DMS79 (cell line): Measurements from ENCODE around the gene HBS1L.

ENCODE experiments used
- DNase-seq: peaks from one replicate; lab custom pipeline; 2025; lab: John Stamatoyannopoulos, UW

HBS1L gene

DNA sequence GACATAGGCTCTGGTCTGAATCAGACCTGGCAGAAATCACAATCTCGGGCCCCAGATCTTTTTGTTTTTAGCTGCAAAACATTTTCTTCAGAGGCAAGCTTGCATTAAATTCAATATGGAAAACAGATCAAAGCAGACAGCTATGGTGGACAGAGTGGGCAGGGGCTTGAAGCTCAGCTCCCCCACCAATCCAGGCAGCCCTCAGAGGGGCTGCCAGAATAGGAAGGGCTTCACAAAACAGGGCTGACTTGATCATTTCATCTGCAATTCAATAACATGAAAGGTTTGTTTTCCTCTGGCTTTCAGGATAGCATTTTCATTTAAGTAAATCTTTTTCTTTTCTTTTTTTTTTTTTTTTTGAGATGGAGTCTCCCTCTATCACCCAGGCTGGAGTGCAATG is 55.5 kb downstream of the HBS1L start:
- no peak for DNase-seq

DNA sequence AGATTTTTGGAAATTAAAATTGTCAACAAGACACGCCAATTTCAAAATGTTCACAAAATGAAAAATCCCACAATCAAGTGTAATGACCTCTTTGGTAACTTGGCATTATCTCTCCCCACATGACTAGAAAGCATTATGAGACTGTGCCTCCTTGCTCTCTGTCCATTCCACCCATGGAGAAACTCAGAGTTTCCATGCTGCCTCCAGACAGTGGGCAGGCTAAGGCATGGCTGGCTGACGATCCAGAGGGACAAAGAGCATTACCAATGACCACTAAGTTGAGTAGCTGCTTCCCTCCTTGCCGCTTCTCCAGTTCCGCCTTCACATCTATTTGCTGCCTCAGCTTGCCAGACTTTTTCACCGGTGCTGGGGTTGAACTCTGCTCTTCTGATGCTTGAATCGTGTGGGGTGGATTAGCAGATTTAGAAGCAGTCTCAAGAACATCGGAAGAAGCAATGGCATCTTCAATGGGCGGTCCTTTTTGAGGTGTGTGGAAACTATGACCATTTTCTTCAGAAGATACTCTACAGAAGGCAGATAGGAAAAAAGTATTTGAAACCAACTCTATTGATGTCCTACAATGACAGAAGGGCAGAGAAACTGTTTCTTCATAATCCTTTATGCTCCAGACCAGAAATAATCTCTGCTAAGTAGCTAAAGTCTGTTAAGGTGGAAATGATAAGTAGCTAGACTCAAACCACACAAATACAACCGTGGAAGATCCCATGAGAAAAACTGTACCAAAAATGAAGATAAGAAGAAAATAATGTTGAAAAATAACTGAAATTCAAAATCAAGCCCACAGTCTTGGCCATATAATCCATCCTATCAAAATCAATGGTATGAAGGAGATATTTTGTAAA is 57.3 kb downstream of the HBS1L start:
- DNase-seq: no peak

DNA sequence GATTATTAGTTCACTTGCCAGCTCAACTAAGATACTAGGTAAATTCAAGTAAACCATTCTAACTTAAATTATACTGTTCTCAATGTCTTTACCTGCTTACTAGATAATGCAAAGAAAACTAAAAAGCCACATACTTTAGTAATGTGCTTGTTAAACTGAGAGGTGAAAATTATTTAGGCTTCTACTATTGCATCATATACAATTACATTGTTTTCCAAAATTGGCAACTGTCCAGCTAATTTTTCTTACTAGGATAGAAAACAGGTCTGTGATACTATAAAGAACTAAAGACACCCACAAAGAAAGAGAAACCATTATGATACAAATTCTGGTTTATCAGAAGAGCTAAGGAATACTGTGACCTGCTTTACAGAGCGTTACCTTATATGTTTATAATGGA is 59.1 kb downstream of the HBS1L start:
- no peak for DNase-seq

DNA sequence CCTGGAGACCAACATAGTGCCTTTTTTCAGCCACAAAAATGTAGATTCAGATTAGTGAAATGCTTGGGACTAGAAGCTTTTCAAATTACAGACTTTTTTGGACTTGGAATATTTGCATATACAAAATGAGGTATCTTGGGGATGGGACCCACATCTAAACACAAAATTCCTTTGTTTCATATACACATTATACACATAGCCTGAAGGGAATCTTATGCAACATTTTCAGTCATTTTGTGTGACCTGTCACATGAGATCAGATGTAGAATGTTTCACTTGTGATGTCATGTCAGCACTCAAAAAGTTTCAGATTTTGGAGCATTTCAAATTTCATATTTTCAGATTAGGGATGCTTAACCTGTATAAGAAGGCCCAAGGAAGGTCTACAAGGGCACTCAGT is 60.2 kb downstream of the HBS1L start:
- DNase-seq: no peak

DNA sequence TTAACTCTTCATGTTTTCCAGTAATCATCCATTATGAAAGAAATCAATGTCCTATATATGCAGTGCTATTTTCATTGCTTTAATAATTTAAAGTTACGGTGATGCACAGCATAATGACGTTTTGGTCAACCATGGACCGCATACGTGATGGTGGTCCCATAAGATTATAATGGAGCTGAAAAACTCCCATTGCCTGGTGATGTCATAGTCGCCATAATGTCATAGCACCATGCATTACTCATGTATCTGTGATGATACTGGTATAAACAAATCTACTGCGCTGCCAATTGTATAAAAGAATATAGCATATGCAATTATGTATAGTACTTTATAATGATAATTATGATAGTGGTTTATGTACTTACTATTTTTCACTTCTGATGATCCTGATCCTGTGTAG is 62.5 kb downstream of the HBS1L start:
- DNase-seq: no peak

DNA sequence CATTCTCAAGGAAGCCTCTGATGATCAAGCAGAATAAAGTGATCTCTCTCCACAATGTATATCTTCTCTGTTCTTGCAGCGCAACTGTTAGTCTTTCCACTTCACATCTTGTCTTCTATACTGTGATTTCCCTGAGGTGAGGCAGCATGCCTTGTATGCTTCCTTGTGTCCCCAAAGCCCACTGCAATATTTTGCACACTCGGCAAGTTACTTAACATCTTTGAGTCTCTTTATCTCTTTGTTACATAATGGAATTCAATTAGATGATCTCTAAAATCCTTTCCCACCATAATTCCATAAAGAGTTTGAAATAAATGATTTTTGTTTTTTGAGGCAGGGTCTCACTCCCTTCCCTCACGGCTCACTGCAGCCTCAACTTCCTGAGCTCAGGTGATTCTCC is 64.4 kb downstream of the HBS1L start:
- no peak for DNase-seq

DNA sequence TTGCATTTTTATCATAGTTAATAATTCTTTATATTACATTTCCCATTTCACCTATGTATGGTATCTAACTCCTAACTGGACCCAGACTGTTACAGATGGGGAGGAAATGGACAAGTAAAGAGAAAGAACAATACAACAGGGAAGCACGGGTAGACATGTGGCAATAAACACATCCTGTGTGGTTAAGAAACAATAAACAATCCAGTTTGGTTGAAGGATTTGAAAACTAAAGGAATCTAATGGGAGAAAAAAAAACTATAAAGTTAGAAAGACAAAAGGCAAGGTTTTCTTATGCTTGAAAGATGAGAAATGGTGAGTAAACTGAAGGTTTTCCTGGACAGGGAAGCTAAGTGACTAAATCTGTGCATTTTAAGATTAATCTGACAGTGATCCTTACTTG is 69.8 kb downstream of the HBS1L start:
- no peak for DNase-seq

DNA sequence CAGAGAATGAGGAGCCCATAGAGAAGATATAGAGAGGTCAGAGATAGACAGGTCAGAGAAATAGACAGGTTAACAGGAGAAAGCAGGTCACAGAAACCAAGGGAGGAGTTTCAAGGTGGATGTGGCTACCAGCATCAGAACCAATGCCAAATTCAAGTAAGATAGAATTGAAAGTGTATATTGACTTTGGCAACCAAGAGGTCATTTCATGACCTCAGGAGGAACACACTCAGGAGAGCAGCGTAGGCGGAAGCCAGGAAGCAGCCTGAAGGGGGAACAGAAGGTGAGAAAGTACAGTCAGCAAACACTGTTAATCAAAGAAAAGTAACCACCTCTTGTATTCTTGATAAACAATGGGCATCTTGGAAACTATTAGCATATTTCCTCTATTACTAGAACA is 70.8 kb downstream of the HBS1L start:
- no peak for DNase-seq

DNA sequence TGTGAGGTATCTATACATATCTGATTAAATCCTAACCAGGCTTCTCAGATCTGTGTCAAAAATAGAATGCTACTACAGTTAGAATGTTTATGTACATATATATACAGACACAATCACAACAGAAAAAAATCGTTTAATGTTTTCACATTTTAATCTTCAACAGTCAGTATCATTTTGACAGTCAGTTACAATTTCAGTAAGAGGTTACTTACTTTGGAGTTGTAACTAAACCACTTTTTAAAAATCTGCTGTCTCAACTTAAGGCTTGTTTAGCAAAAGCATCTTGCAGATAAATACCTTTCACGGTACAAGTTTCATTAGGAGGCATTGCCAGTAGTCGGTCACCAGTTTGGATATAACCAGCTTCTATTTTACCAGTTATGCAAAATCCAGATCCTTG is 72.5 kb downstream of the HBS1L start:
- no peak for DNase-seq

DNA sequence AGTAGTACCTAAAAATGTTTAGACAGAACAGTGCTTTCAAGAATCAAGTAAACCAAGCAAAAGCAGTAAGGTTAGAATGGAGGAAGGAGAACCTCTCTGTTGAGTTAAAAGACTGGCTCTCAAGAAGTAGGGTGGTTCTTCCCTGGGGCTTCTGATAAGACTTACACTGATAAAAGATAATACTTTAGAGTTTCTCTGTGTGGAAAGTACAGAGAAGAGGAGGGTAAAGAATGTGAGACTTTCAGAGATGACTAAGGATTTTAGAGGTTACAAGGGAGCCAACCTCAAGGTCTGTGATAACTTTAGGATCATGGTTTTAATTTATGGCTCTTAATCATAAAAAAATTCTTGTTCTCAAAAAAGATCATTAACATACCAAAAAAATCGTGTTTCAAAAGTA is 73.8 kb downstream of the HBS1L start:
- no peak for DNase-seq

DNA sequence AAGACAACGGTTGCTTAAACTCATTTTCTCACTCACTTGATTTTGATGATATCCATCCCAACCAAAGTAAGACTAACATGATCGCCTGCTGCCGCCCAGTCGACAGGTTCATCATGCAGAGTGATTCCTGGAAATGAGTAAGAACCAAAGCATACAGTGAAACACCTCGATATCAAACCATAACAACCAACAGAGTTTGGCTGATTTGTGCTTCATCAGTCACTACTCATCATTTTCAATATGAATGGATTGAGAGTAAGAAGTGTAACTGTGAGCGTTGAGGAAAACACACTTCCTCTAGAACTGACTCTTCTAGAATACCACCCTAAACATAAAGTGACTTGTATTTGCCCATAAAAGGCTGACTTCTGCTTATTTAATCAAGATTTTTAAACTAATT is 75.5 kb downstream of the HBS1L start:
- DNase-seq: no peak

DNA sequence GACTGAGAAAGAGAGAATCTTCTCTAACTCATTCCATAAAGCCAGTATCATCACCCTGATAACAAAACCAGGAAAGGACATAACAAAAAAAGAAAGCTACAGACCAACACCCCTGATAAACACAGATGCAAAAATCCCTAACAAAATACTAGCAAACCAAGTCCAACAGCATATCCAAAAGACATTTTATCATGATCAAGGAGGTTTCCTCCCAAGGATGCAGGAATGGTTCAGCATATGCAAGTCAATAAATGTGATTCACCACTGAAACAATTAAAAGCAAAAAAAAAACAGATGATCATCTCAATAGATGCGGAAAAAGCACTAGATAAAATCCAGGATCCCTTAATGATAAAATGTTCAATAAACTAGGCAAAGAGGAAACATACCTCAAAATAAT is 80.3 kb downstream of the HBS1L start:
- no peak for DNase-seq

DNA sequence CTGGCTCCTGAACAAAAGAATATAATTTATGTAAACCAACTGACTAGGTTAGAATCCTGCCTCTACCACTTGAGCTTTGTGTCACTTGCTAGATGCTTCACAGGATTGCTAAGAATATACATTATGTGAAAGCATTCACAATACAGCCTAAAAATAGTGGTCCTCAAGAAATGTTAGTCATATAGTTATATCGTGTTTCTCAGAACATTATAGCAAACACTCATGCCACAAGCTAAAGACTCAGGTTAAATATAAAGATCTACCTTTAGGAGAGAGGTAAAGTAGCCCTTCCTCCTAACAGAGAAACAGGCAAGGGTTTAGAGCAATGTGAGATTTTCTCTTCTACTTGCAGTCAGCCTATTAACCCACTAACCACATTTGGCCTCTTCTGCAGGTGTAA is 86.9 kb downstream of the HBS1L start:
- DNase-seq: no peak

DNA sequence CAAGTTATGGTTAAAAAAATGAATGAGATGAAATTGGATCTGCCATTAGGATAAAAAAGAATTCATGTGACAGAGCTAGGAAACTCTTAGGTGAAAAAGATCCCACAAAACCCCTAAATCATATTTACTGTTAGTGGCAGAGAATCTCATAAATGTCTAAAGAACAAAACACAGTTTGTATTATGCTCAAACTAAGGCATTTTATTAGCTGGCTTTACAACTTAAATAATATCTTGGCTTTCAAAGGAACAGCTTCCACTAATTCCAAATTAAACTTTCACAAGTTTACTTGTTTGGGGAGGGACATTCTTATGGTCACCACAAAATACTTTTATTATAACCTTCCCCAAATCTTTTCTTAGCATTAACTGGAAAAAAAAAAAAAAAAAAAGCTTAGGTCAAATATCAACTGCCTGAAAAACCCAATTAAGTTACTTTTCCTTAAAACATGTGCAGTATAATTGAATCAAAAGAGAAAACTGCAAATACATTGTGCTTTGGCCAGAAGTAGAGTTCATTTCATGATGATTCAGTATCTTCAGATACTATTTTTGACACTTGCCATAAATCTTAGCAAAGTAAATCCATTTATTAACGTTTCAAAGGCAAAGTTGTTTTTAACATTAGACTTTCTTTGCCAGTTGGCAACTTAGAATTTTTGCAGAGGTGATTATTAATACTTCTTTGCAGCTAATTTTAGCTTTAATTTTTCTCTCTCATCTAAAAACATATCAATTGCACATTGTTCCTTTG is 90.0 kb downstream of the HBS1L start:
- no peak for DNase-seq

DNA sequence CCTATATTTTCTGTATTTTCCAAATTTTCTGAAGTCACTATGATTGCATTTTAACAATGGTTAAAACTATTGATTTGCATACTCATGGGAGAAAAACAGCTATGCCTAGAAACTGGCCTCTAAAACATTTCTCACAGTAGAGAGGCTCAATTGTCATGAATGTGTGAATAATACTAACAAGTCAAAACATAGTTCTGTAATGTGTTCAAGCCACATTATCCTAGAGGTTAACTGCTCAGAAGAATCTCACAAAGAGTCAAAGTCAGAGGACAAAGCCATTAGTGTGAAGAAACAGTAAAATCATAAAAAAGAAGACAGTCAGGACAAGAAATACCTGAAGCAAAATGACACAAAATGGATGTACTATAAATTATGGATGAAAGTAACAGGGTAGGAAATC is 92.2 kb downstream of the HBS1L start:
- no peak for DNase-seq

DNA sequence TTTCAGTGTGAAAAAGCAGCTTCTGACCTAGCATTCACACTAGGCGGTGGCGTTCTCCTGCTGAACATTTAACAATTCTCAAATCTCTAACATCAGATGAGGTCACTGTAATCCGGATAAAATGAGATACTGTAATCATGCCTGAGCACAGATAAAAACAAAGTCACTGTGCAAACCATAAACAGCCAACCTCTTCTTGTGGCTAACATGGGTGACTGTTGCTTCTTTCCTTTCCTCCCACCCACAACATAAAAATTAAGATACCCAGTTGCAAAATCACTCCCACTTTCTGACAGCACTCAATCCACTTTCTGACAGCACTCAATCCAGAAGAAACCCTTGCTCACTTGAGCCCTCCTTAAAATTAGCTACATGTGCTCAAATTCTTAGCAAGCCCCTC is 93.3 kb downstream of the HBS1L start:
- no peak for DNase-seq

DNA sequence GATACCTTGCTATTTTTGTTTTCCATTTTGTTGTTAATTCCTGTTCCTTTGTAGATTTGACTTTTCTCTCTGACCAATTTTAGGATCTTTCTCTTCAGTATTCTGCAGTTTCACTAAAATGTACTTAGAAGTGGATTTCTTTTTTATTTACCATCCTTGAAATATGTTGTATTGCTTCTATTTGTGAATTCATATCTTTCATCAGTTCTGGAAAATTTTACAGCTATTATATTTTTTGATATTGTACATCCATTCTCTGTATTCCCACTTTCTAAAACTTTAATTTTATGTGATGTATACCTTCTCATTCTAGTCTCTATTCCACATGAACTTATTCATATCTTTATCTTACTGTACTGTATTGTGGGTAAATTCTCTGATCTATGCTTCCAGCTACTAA is 95.0 kb downstream of the HBS1L start:
- DNase-seq: no peak

DNA sequence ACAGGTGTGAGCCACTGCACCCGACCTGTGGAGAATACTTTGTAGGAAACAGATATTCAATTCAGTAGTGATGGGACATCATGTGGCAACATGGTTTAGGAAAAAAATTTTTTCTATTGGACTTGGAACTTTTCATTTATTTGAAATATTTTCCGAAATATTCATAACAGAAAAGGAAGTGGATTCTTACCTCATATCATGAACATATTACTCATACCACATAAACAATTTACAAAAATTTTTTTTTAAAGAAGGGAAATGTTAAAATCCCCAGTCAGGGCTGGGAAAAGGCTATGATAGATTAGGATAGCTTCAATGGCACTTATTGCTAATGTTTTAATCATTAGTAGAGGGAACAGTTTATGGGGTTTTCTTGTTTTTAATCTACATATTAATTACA is 97.9 kb downstream of the HBS1L start:
- DNase-seq: no peak

DNA sequence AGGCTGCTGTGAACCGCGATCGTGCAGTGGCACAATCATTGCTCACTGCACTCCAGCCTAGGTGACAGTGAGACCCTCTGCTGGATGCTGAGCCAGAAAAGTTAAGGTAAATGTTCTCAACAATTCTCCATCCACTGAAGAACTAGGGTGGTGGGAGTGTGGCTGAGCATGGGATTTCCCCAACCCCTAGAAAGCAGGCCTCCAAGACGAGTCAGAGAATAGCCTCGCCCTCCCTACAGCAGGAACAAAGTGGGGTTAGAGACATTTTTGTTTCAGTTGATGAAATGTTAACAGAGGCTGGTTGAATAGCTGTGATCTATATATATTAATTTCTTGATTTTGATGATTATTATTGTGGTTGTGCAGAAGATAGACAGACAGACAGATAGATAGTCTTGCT is 98.6 kb downstream of the HBS1L start:
- no peak for DNase-seq

DNA sequence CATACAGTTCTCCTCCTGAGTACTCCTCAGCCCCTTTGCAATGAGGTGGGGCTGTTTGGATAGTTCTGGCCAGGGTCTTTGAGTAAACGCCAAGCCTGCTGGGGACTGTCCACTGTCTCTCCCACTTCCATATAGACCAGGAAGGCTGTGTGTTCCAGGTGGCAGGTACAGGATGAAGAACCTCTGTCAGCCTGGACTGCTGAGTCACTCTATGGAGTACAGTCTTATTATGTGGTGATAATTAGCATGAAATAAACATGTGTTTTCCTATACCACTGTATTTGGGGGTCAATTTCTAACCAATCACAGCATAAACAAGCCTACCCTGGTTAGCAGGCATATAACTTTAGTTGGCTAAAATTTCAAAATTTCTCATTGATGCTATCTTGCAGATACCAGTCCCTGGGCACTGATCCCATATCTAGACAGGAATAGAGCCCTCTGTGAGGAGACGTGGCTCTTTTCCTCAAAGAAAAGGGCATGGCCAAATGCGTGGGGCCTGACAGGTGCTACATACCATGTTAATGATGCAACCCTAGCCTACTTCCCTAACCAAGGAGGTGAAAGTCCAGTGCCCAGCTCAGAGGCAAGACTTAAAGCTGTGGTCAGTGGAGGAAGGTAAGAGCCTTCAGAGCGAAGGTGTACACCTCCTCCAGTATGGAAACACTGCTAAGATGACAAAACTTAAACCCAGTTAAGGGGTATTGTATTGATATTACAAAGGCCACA is 100.2 kb downstream of the HBS1L start:
- no peak for DNase-seq

DNA sequence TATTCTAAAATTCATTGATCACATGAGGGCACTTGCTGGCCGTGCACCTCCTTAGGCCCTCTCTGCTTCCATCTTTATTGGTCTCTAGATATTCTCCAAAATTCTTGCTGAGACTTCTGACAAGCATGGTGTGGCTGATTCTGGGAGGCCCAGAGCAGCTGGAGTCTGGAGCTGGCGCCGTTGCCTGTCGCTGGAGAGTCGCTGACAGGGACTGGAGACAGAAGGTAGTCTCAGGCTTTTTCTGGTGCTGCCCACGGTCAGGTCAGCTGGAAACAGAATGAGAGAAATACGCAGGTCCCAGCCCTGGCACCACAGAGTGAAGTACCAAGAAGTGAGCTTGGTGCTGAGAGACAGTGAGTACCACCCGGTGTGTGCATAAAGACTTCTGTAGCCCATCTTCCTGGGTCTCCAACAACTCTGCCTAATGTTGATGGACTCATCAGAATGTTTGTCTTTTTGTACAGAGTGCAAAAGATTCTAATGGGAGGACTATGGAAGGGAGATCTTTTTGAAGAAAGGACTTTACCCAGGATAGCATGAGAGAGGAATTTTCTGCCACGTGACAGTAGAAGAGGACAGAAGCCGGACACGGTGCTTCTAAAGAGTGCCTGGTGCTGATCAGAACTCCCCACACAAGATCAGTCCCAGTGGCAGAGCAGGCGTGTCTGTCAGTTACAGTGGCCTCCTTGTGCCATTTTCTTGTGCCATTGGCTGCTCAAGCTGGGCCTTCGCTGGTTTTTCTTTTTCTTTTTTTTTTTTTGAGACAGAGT is 102.9 kb downstream of the HBS1L start:
- DNase-seq: no peak

DNA sequence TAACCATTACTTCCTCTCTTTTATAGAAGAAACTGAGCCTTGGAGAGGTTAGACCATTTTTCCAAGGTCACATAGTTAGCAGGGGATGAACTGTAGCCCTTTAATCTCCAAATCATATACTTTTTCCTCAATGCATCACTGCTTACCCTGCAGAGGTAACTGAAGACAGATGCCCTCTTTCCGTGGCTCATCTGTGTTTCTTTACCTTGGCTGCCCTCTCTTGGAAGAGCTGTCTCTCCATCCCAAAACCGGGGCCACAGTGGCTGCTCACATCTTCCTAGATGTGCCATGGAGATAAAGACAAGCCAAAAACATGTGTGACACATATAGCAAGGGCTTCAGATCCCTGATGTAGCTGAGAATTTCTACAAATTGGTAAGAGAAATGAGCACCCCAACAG is 104.1 kb downstream of the HBS1L start:
- no peak for DNase-seq
